Prostate gland (tissue), 2 donors: Measurements from ENCODE around the gene SARNP. TPM values are rescaled to one million over a fixed set of nuclear protein-coding genes. Genes with fewer than 3 reads are reported as not detected.

Experiments used
- DNase-seq: peaks from one replicate; pipeline ENCODE4 v3.0.0-alpha.2; 2019; ENCODE audit warnings: low spot score
- H3K27ac ChIP-seq, 2 donors: fragments of 200-600 bp; sonication (generic); 2 replicates each; pipeline ENCODE4 v1.5.1; 2017 to 2019
- H3K27me3 ChIP-seq: fragments of 200-600 bp; sonication (generic); replicated peaks from 2 replicates; pipeline ENCODE4 v1.5.1; 2019; ENCODE audit not compliant: insufficient read depth
- H3K36me3 ChIP-seq, 2 donors: fragments of 200-600 bp; sonication (generic); 1 replicate in 1 of 2; 2 replicates in 1 of 2; pipeline versions ENCODE4 v1.5.1 to v1.8.1; 2017 to 2019
- H3K4me1 ChIP-seq: fragments of 200-600 bp; sonication (generic); replicated peaks from 2 replicates; pipeline ENCODE4 v1.5.1; 2019
- H3K4me3 ChIP-seq, 2 donors: fragments of 200-600 bp; sonication (generic); 2 replicates each; pipeline ENCODE4 v1.5.1; 2017 to 2019
- H3K9me3 ChIP-seq: fragments of 200-600 bp; sonication (generic); 2 replicates; pipeline ENCODE4 v1.5.1; 2017
- POLR2A ChIP-seq: fragments of 450-650 bp; IDR thresholded peaks from one replicate; pipeline ENCODE4 v1.6.1; 2016; ENCODE audit warnings: antibody characterized with exemption, mild to moderate bottlenecking
- POLR2AphosphoS5 ChIP-seq: sonication (generic); formaldehyde crosslinking; IDR thresholded peaks from one replicate; pipeline ENCODE4 v1.6.1; 2017; ENCODE audit warnings: antibody characterized with exemption
- WGBS: methylation state at CpG from one replicate; pipeline ENCODE4 v1.1.5; 2018; 5-methylcytosine and 5-hydroxymethylcytosine counted together
- intact Hi-C: fragments of 100-400 bp; cut with DNase I; formaldehyde crosslinking; loops from one replicate; pipeline ENCODE4 v1.14.2; 2022
- total RNA-seq, 2 donors: library from RNA; depleted of rRNA; stranded (reverse); fragments of >200 nt; gene quantifications; one replicate each; pipeline ENCODE4 v1.1.0, GENCODE V29; 2016
- TF ChIP-seq, protein P1 (sequence below), 4 experiments: fragments of 200-600 bp in 2 of 4; fragments of 450-650 bp in 2 of 4; sonication (generic) in 2 of 4; IDR thresholded peaks; 1 replicate in 3 of 4; 2 replicates in 1 of 4; pipeline ENCODE4 v1.5.1; 2016 to 2019; ENCODE audit warnings: antibody characterized with exemption in 4 of 4, mild to moderate bottlenecking in 2 of 4, moderate library complexity in 2 of 4

SARNP gene
- total RNA-seq, 2 donors from 2014 or later = 65.9 to 75.9 TPM

DNA sequence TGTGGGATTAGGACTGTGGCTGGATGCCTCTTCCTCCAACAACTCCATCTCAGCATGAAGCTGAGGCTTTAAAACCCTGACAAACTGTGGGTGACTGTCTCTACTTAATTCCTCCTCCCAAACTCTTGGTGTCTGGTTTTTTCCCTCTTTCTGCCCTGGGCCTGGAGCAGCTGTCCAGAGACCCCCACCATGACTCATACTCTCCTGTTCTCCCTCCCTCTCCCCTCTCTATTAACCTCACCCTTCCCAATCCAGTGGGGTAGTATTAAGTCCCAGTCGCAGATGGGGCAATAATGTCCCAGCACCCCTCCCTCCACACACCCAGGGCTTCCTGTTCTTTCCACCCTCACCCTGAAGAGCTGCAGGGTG is 13.9 kb upstream of the SARNP start:
- DNase-seq = no peak
- H3K27me3 ChIP-seq = no peaks in the 10 kb centered on the region
- 9% methylated on average over 1 of the region's 1 CpG for WGBS
- TF ChIP-seq POLR2A (no peak), POLR2AphosphoS5 (no peak)
- TF ChIP-seq, protein P1, sequence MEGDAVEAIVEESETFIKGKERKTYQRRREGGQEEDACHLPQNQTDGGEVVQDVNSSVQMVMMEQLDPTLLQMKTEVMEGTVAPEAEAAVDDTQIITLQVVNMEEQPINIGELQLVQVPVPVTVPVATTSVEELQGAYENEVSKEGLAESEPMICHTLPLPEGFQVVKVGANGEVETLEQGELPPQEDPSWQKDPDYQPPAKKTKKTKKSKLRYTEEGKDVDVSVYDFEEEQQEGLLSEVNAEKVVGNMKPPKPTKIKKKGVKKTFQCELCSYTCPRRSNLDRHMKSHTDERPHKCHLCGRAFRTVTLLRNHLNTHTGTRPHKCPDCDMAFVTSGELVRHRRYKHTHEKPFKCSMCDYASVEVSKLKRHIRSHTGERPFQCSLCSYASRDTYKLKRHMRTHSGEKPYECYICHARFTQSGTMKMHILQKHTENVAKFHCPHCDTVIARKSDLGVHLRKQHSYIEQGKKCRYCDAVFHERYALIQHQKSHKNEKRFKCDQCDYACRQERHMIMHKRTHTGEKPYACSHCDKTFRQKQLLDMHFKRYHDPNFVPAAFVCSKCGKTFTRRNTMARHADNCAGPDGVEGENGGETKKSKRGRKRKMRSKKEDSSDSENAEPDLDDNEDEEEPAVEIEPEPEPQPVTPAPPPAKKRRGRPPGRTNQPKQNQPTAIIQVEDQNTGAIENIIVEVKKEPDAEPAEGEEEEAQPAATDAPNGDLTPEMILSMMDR (IDR thresholded peaks at IDR 0.05) = no peak
- no peaks in the 10 kb centered on the region for H3K9me3 ChIP-seq
- intact Hi-C loops = loop anchor here (2.0 kb wide), 1 partner anchor 95 kb away; the partner anchor contains the start of gene PYM1
- H3K4me1 ChIP-seq = peaks cover 12% of the 10 kb centered on the region
- H3K36me3 ChIP-seq = no peaks in the 10 kb centered on the region
- H3K27ac ChIP-seq = peak overlapping the region; percentile 82 to 96
- peak overlapping the region; percentile 52 to 88 for H3K4me3 ChIP-seq

DNA sequence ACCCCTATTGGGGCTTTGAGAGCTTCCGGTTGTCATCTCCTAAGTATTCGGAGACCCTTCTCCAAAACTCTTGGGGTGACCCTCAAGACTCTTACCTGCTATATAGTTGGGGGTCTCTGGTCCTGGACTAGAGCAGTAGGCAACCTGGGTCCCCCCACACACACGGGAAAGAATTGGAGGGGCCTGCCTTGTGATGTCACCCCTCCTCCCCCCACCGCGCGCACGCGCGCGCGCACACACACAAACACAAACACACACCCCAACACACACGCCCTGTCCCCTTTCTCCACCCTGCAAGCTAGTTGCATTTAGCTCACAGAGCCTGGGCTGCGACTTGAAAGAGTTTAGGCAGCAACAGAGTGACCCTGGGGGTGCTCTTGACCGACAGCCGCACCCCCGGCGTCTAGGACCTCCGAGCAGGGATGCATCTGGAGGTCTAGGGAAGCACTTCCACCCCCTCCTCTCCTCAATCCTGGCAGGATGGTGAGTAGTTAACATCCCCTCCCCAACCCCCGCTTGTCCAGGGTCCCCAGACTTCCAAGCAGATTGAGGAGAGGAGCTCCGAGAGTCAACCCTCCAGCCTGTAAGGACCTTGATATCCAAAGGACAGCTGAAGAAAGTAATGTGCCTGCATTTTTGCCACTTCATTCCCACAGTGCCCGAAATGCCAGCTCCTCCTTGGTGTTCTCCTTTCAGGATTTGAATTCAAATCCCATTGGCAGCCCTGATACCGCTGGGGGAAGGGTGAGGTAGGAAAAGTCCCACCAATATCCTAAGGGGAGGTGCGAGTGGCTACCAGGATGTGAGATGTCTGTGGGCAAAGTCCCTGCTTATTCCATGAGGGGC is 13.3 kb upstream of the SARNP start:
- peak; percentile 69 for DNase-seq
- H3K9me3 ChIP-seq = no peaks in the 10 kb centered on the region
- intact Hi-C loops = loop anchor here (2.0 kb wide), 1 partner anchor 96 kb away; the partner anchor contains the start of gene PYM1
- H3K36me3 ChIP-seq = no peaks in the 10 kb centered on the region
- H3K4me1 ChIP-seq = peaks cover 12% of the 10 kb centered on the region
- no peaks in the 10 kb centered on the region for H3K27me3 ChIP-seq
- TF ChIP-seq POLR2A = peak; percentile 65
- TF ChIP-seq, protein P1 (IDR thresholded peaks at IDR 0.05) = no peak
- peak overlapping the region; percentile 82 to 96 for H3K27ac ChIP-seq
- WGBS = under 1% methylated on average over 23 of the region's 23 CpGs
- peak overlapping the region; percentile 52 to 88 for H3K4me3 ChIP-seq

DNA sequence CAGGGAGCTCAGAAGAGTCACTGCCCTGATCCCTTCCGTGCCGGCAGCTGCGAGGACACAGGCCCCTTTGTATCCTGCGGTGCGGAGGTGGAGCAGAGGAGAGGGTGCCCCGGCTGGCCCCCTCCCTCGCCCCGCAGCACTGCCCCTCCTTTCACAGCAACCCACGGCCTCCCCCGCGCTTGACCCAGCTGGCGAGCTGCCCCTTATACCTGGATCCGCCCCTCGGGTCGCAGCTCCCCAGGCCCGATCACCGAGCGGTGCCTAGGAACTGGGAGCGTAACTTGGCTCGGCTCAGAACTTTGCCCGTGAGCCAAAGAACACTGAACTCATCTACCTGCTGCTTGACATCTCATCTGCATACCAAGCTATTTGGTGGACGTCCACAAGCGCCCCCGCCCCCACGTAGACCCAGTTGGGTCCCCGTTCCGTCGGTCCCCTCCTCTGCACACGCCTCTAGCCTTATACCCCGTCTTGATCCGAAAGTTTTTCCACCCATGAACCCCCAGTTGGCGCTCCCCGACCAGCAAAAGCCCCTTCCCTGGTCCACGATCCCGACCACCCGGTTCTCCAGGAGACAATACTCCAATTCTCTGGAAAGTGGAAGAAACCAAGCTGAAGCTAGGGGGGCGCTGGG is 12.6 kb upstream of the SARNP start:
- DNase-seq = peak; percentile 27
- TF ChIP-seq POLR2A (no peak), POLR2AphosphoS5 (no peak)
- TF ChIP-seq, protein P1 (IDR thresholded peaks at IDR 0.05) = no peak
- under 1% methylated on average over 33 of the region's 37 CpGs for WGBS
- no peaks in the 10 kb centered on the region for H3K36me3 ChIP-seq
- no peaks in the 10 kb centered on the region for H3K9me3 ChIP-seq
- peak overlapping the region; percentile 52 to 88 for H3K4me3 ChIP-seq
- peaks cover 12% of the 10 kb centered on the region for H3K4me1 ChIP-seq
- no peaks in the 10 kb centered on the region for H3K27me3 ChIP-seq
- peak overlapping the region; percentile 82 to 96 for H3K27ac ChIP-seq
- intact Hi-C loops = loop anchor here (2.0 kb wide), 1 partner anchor 97 kb away; the partner anchor contains the start of gene PYM1

DNA sequence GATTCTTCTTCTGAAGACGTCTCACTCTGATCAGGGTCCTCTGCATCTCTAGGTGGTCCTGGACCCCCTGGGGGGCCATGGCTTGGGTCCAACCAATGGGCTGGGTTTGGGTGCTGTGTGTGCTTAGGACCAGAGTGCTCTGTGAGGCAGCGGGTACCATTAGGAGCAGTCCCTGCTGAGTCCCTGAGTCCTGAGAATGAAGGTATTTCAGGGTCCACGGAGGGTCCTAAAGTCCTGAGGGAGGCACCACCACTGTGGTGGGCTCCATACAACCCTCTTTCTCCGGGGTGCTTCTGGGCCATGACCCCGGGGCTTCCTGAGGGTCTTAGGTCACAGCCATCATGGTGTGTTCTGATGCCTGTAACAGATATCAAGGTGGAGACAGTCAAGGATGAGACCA is 10.8 kb upstream of the SARNP start:
- H3K4me3 ChIP-seq = no peak overlapping the region
- H3K27ac ChIP-seq = peak overlapping the region in 1 of 2 donors; percentile 74
- WGBS = 81% methylated on average over 5 of the region's 5 CpGs
- peaks cover 12% of the 10 kb centered on the region for H3K4me1 ChIP-seq
- TF ChIP-seq, protein P1 (IDR thresholded peaks at IDR 0.05) = no peak
- no peak for TF ChIP-seq POLR2AphosphoS5
- TF ChIP-seq POLR2A = no peak
- no peaks in the 10 kb centered on the region for H3K27me3 ChIP-seq
- DNase-seq = no peak
- intact Hi-C loops = no loop called here
- H3K9me3 ChIP-seq = no peaks in the 10 kb centered on the region
- H3K36me3 ChIP-seq = no peaks in the 10 kb centered on the region
